ENCODE measurements around the gene SERPINE1. TPM values are rescaled to one million over a fixed set of nuclear protein-coding genes. Genes with fewer than 3 reads are reported as not detected.
A peak's percentile ranks its signal among the peaks of the same experiment; 100 is the strongest.

Gene SERPINE1
- total and polyA plus RNA-seq, 2 of the 13 experiments (the other 11 are each of a cell fraction or from before 2014, with no cell fraction given): 21.2 to 1,576 TPM

DNA sequence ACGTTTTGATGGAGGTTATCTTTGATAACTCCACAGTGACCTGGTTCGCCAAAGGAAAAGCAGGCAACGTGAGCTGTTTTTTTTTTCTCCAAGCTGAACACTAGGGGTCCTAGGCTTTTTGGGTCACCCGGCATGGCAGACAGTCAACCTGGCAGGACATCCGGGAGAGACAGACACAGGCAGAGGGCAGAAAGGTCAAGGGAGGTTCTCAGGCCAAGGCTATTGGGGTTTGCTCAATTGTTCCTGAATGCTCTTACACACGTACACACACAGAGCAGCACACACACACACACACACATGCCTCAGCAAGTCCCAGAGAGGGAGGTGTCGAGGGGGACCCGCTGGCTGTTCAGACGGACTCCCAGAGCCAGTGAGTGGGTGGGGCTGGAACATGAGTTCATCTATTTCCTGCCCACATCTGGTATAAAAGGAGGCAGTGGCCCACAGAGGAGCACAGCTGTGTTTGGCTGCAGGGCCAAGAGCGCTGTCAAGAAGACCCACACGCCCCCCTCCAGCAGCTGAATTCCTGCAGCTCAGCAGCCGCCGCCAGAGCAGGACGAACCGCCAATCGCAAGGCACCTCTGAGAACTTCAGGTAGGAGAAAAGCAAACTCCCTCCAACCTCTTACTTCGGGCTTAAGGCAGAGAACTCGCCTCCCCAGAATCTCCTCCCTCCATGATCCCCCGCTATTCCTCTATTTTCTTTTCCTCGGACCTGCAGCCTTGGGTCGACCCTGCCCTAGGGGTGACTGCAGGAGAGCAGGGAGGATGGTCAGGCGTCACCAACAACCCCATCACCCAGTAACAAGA is at the start of gene SERPINE1 (continued):
- TF ChIP-seq ZNF670 (CRISPR knock-in tag; IDR thresholded peaks at IDR 0.05; ENCODE audit: borderline replicate concordance): peak; percentile 29; the same call in 1 of the 2 replicates
- no peak for TF ChIP-seq JARID2 (CRISPR knock-in tag; IDR thresholded peaks at IDR 0.05; ENCODE audit: insufficient replicate concordance)
- no peak for TF ChIP-seq NR1H2 (CRISPR knock-in tag; IDR thresholded peaks at IDR 0.05; ENCODE audit: borderline replicate concordance, low read depth)
- TF ChIP-seq MYNN (CRISPR knock-in tag; IDR thresholded peaks at IDR 0.05; ENCODE audit: low read depth): no peak
- peak; percentile 67 for TF ChIP-seq FOXP1 (IDR thresholded peaks at IDR 0.05)
- peak; percentile 83 for TF ChIP-seq FOXP1 (CRISPR knock-in tag; IDR thresholded peaks at IDR 0.05)
- TF ChIP-seq SUZ12 (IDR thresholded peaks at IDR 0.05; ENCODE audit: low read depth, low read length): no peak
- no peak for TF ChIP-seq ZNF782 (CRISPR knock-in tag; IDR thresholded peaks at IDR 0.05; ENCODE audit: borderline replicate concordance)
- peak; percentile 40; the same call in 1 of the 2 replicates for TF ChIP-seq GATAD1 (CRISPR knock-in tag; IDR thresholded peaks at IDR 0.05)
- peak; percentile 91 for TF ChIP-seq ZNF609 (CRISPR knock-in tag; IDR thresholded peaks at IDR 0.05; ENCODE audit: borderline replicate concordance)
- no peak for TF ChIP-seq ZNF276 (CRISPR knock-in tag; IDR thresholded peaks at IDR 0.05; ENCODE audit: low read depth)
- no peak for TF ChIP-seq ZNF496 (CRISPR knock-in tag; IDR thresholded peaks at IDR 0.05; ENCODE audit: insufficient replicate concordance)
- no peak for TF ChIP-seq KDM3A (CRISPR knock-in tag; IDR thresholded peaks at IDR 0.05; ENCODE audit: low read depth)
- TF ChIP-seq, protein P1, sequence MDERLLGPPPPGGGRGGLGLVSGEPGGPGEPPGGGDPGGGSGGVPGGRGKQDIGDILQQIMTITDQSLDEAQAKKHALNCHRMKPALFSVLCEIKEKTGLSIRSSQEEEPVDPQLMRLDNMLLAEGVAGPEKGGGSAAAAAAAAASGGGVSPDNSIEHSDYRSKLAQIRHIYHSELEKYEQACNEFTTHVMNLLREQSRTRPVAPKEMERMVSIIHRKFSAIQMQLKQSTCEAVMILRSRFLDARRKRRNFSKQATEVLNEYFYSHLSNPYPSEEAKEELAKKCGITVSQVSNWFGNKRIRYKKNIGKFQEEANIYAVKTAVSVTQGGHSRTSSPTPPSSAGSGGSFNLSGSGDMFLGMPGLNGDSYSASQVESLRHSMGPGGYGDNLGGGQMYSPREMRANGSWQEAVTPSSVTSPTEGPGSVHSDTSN (CRISPR knock-in tag; IDR thresholded peaks at IDR 0.05): 0 out of 2 replicates have a peak, but pooled peaks have one; percentile 29
- TF ChIP-seq, protein P2, sequence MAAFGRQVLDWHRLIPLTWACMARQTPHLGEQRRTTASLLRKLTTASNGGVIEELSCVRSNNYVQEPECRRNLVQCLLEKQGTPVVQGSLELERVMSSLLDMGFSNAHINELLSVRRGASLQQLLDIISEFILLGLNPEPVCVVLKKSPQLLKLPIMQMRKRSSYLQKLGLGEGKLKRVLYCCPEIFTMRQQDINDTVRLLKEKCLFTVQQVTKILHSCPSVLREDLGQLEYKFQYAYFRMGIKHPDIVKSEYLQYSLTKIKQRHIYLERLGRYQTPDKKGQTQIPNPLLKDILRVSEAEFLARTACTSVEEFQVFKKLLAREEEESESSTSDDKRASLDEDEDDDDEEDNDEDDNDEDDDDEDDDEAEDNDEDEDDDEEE (CRISPR knock-in tag; IDR thresholded peaks at IDR 0.05): no peak; the same call in 1 of the 2 replicates
- TF ChIP-seq, protein P3, sequence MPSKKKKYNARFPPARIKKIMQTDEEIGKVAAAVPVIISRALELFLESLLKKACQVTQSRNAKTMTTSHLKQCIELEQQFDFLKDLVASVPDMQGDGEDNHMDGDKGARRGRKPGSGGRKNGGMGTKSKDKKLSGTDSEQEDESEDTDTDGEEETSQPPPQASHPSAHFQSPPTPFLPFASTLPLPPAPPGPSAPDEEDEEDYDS (CRISPR knock-in tag; IDR thresholded peaks at IDR 0.05): peak; percentile 97
- TF ChIP-seq POLR2AphosphoS5 (IDR thresholded peaks at IDR 0.05; ENCODE audit: low read depth, low read length): peak; percentile 95
- TF ChIP-seq FOXP4 (CRISPR knock-in tag; IDR thresholded peaks at IDR 0.05): peak; percentile 79

Measured in HepG2 (cell line).